Right lobe of liver (tissue), 6 donors: Measurements from ENCODE around the gene C14orf132. TPM values are rescaled to one million over a fixed set of nuclear protein-coding genes. Genes with fewer than 3 reads are reported as not detected.

Experiments used
- ATAC-seq, 4 donors: fragments of 200-7000 bp; cut with Tn5 transposase; one replicate each; pipeline ENCODE4 v1.9.1; 2020; ENCODE audit warnings: mild to moderate bottlenecking in 4 of 4, moderate library complexity in 4 of 4
- DNase-seq, 3 donors: peaks; one replicate each; pipeline ENCODE4 v3.0.0-alpha.2; 2020
- H3K27ac ChIP-seq, 3 donors: fragments of 200-600 bp; one replicate each; pipeline ENCODE4 v1.8.0; 2022
- H3K27me3 ChIP-seq, 2 donors: fragments of 200-600 bp; one replicate each; pipeline ENCODE4 v1.8.0; 2022
- H3K36me3 ChIP-seq, 4 donors: fragments of 200-600 bp; sonication (generic) in 1 of 4; one replicate each; pipeline versions ENCODE4 v1.5.1 to v1.8.0; 2017 to 2022; ENCODE audit warnings: control low read depth in 1 of 4
- H3K4me1 ChIP-seq, 4 donors: fragments of 200-600 bp; sonication (generic) in 1 of 4; one replicate each; pipeline versions ENCODE4 v1.5.1 to v1.8.0; 2017 to 2022; ENCODE audit warnings: control low read depth in 1 of 4
- H3K4me3 ChIP-seq, 3 donors: fragments of 200-600 bp; one replicate each; pipeline ENCODE4 v1.8.0; 2022
- H3K9me3 ChIP-seq, 4 donors: fragments of 200-600 bp; sonication (generic) in 1 of 4; one replicate each; pipeline versions ENCODE4 v1.5.1 to v1.8.0; 2017 to 2022; ENCODE audit warnings: control low read depth in 1 of 4
- POLR2A ChIP-seq: fragments of 450-650 bp; IDR thresholded peaks from one replicate; pipeline ENCODE4 v1.6.1; 2017; ENCODE audit warnings: antibody characterized with exemption, mild to moderate bottlenecking
- WGBS: methylation state at CpG from one replicate; pipeline ENCODE4 v1.1.6; 2018; ENCODE audit warnings: low coverage, low lambda C conversion rate; ENCODE audit not compliant: insufficient coverage; ENCODE audit errors: missing lambda C conversion rate; 5-methylcytosine and 5-hydroxymethylcytosine counted together
- intact Hi-C, 2 donors: fragments of 100-400 bp; cut with DNase I; formaldehyde crosslinking; loops; one replicate each; pipeline versions ENCODE4 v1.11.2 to v1.14.1; 2022
- total RNA-seq, 6 experiments: library from RNA; depleted of rRNA in 2 of 6; stranded (reverse); fragments of >200 nt in 2 of 6; fragmentation: NEBNext Ultra II Directional in 3 of 6; extraction: Animal tissue kit (Norgen Biotek cat#: 25700) in 3 of 6; gene quantifications; one replicate each; pipeline versions ENCODE4 v1.1.0 to v1.2.4, GENCODE V29; 2016 to 2023
- TF ChIP-seq, protein P1 (sequence below), 4 donors: fragments of 200-600 bp in 3 of 4; fragments of 450-650 bp in 1 of 4; IDR thresholded peaks; one replicate each; pipeline versions ENCODE4 v1.5.1 to v1.8.0; 2016 to 2022; ENCODE audit warnings: antibody characterized with exemption in 4 of 4, mild to moderate bottlenecking in 2 of 4
- donor health status: DM: no; HTN: yes; CAD: no.
- donor health status: DM: no; HTN: no; CAD: no.
- donor health status: DM: no; HTN: no; CAD: no.
- donor health status: DM: no; HTN: yes; CAD: no.
- donor health status: DM: no; HTN: yes; CAD: no.

Gene C14orf132
- total RNA-seq, 6 experiments from 2014 or later, result 1.7 to 6.9 (median 3.3) TPM

- ATAC-seq (no peak), DNase-seq (peak in 2 of 3 donors; percentile 15 to 23)
- peaks cover 0 to 2% (median 0%) of the 10 kb centered on the region in 4 donors for H3K36me3 ChIP-seq
- H3K9me3 ChIP-seq, result no peaks in the 10 kb centered on the region
- WGBS, result 82% methylated on average over 7 of the region's 8 CpGs
- TF ChIP-seq, protein P1, sequence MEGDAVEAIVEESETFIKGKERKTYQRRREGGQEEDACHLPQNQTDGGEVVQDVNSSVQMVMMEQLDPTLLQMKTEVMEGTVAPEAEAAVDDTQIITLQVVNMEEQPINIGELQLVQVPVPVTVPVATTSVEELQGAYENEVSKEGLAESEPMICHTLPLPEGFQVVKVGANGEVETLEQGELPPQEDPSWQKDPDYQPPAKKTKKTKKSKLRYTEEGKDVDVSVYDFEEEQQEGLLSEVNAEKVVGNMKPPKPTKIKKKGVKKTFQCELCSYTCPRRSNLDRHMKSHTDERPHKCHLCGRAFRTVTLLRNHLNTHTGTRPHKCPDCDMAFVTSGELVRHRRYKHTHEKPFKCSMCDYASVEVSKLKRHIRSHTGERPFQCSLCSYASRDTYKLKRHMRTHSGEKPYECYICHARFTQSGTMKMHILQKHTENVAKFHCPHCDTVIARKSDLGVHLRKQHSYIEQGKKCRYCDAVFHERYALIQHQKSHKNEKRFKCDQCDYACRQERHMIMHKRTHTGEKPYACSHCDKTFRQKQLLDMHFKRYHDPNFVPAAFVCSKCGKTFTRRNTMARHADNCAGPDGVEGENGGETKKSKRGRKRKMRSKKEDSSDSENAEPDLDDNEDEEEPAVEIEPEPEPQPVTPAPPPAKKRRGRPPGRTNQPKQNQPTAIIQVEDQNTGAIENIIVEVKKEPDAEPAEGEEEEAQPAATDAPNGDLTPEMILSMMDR (IDR thresholded peaks at IDR 0.05), result no peak
- no peak for TF ChIP-seq POLR2A
- no peak overlapping the region for H3K27ac ChIP-seq
- no peaks in the 10 kb centered on the region for H3K4me1 ChIP-seq
- H3K27me3 ChIP-seq, result no peaks in the 10 kb centered on the region
- intact Hi-C loops, result no loop called here
- H3K4me3 ChIP-seq, result no peak overlapping the region
Observed at GRCh38 chr14:96085369-96085768, 46.2 kb downstream of the C14orf132 start.

GRCh38 chr14:96086032-96086431 lies 46.9 kb downstream of the C14orf132 start:
- peaks cover 0 to 2% (median 0%) of the 10 kb centered on the region in 4 donors for H3K36me3 ChIP-seq
- ATAC-seq (no peak), DNase-seq (no peak)
- intact Hi-C loops, result no loop called here
- 42% methylated on average over 3 of the region's 3 CpGs for WGBS
- H3K9me3 ChIP-seq, result no peaks in the 10 kb centered on the region
- TF ChIP-seq, protein P1 (IDR thresholded peaks at IDR 0.05), result no peak
- TF ChIP-seq POLR2A, result no peak
- no peak overlapping the region for H3K4me3 ChIP-seq
- no peaks in the 10 kb centered on the region for H3K27me3 ChIP-seq
- H3K27ac ChIP-seq, result no peak overlapping the region
- H3K4me1 ChIP-seq, result no peaks in the 10 kb centered on the region

GRCh38 chr14:96086574-96087077 lies 47.5 kb downstream of the C14orf132 start:
- H3K4me1 ChIP-seq, result no peaks in the 10 kb centered on the region
- intact Hi-C loops, result no loop called here
- WGBS, result 90% methylated on average over 2 of the region's 18 CpGs
- TF ChIP-seq, protein P1 (IDR thresholded peaks at IDR 0.05), result no peak
- no peak for TF ChIP-seq POLR2A
- H3K4me3 ChIP-seq, result no peak overlapping the region
- no peak for ATAC-seq
- no peaks in the 10 kb centered on the region for H3K27me3 ChIP-seq
- peak in 1 of 3 donors; percentile 36 for DNase-seq
- H3K36me3 ChIP-seq, result peaks cover 0 to 2% (median 0%) of the 10 kb centered on the region in 4 donors
- no peaks in the 10 kb centered on the region for H3K9me3 ChIP-seq
- no peak overlapping the region for H3K27ac ChIP-seq

GRCh38 chr14:96088074-96088473 lies 48.9 kb downstream of the C14orf132 start:
- no peaks in the 10 kb centered on the region for H3K9me3 ChIP-seq
- no peak overlapping the region for H3K27ac ChIP-seq
- H3K36me3 ChIP-seq, result peaks cover 0 to 2% (median 0%) of the 10 kb centered on the region in 4 donors
- DNase-seq (peak in 1 of 3 donors; percentile 16), ATAC-seq (no peak)
- H3K27me3 ChIP-seq, result no peaks in the 10 kb centered on the region
- TF ChIP-seq, protein P1 (IDR thresholded peaks at IDR 0.05), result no peak
- TF ChIP-seq POLR2A, result no peak
- intact Hi-C loops, result no loop called here
- no peaks in the 10 kb centered on the region for H3K4me1 ChIP-seq
- no peak overlapping the region for H3K4me3 ChIP-seq
- 94% methylated on average over 3 of the region's 7 CpGs for WGBS

DNA sequence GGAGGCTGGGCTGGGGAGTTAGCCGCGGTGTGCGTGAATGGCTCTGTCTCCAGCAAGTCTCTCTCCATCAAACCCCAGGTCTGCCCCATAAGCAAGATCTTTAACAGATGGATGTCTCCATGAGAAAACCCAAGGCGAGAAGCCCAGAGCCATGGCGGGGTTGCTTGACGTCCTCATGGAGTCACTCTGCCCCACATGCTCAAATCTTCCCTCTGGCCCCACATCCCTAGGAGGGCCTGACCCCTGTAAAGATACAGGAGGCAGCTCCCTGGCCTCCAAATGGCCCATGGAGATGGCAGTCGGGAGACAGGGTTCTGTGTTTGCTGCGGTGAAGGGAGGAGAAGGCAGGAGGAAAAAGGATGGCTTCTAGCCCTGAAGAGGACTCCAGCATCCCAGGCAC lies 49.3 kb downstream of the C14orf132 start:
- ATAC-seq, result no peak

More for the DNA sequence above, 49.3 kb downstream of the C14orf132 start:
- WGBS, result 90% methylated on average over 4 of the region's 8 CpGs
- Histone ChIP-seq H3K27me3 (no peaks in the 10 kb centered on the region), H3K4me3 (no peak overlapping the region), H3K36me3 (peaks cover 0 to 2% (median 0%) of the 10 kb centered on the region in 4 donors), H3K27ac (no peak overlapping the region), H3K4me1 (no peaks in the 10 kb centered on the region), H3K9me3 (no peaks in the 10 kb centered on the region)
- no peak for TF ChIP-seq POLR2A
- TF ChIP-seq, protein P1 (IDR thresholded peaks at IDR 0.05), result no peak
- DNase-seq, result peak in 2 of 3 donors; percentile 18 to 19
- intact Hi-C loops, result no loop called here
